CD4-positive, alpha-beta T cell (primary cell): ENCODE data around the gene RAB7A. TPM values are rescaled to one million over a fixed set of nuclear protein-coding genes. Genes with fewer than 3 reads are reported as not detected.

Experiments
- ATAC-seq: fragments of 200-7000 bp; cut with Tn5 transposase; one replicate; pipeline ENCODE4 v1.10.0; 2022; ENCODE audit warnings: mild to moderate bottlenecking; ENCODE audit not compliant: poor library complexity
- CTCF ChIA-PET: fragments of 350-600 bp; sonication (Branson Sonifier 250); formaldehyde crosslinking; loops from one replicate; lab custom pipeline; 2021; ENCODE audit warnings: antibody characterized with exemption, inconsistent platforms; lab: Charles Lee
- POLR2A ChIA-PET: fragments of 350-600 bp; sonication (Branson Sonifier 250); formaldehyde crosslinking; loops from one replicate; lab custom pipeline; 2021; ENCODE audit warnings: antibody characterized with exemption, inconsistent platforms; lab: Charles Lee
- DNase-seq, 14 experiments: peaks; one replicate each; pipeline ENCODE4 v3.0.0-alpha.2; 2013 to 2020; ENCODE audit warnings: mixed read lengths in 2 of 14
- H3K27ac ChIP-seq, 2 donors: one replicate each; pipeline versions ENCODE4 v1.5.1 to v1.7.0; 2013; ENCODE audit warnings: low read length in 2 of 2, low read depth in 1 of 2, mild to moderate bottlenecking in 1 of 2
- H3K27me3 ChIP-seq, 2 experiments: 1 replicate in 1 of 2; 2 replicates in 1 of 2; pipeline versions ENCODE4 v1.6.1 to v1.7.0; 2013; ENCODE audit warnings: low read length in 2 of 2, control low read depth in 1 of 2, mild to moderate bottlenecking in 1 of 2, moderate library complexity in 1 of 2; ENCODE audit not compliant: insufficient read depth in 2 of 2, control insufficient read depth in 1 of 2
- H3K36me3 ChIP-seq: one replicate; pipeline ENCODE4 v1.6.1; 2013; ENCODE audit warnings: low read length, control low read depth; ENCODE audit not compliant: insufficient read depth
- H3K4me1 ChIP-seq: one replicate; pipeline ENCODE4 v1.6.1; 2013; ENCODE audit warnings: low read length, control low read depth; ENCODE audit not compliant: insufficient read depth
- H3K4me3 ChIP-seq: one replicate; pipeline ENCODE4 v1.5.1; 2013; ENCODE audit warnings: mild to moderate bottlenecking, low read length, moderate library complexity
- H3K9me3 ChIP-seq, 2 experiments: 1 replicate in 1 of 2; 2 replicates in 1 of 2; pipeline versions ENCODE4 v1.6.1 to v1.7.0; 2013; ENCODE audit warnings: low read length in 2 of 2, mild to moderate bottlenecking in 2 of 2, control low read depth in 1 of 2, moderate library complexity in 1 of 2; ENCODE audit not compliant: control insufficient read depth in 1 of 2, insufficient read depth in 1 of 2
- H3K27ac Mint-ChIP-seq: one replicate; pipeline ENCODE4 v1.8.0; 2020; ENCODE audit warnings: mixed read lengths
- H3K27me3 Mint-ChIP-seq: one replicate; pipeline ENCODE4 v1.8.0; 2021; ENCODE audit warnings: mixed read lengths
- H3K36me3 Mint-ChIP-seq: one replicate; pipeline ENCODE4 v1.8.0; 2021; ENCODE audit warnings: low read depth, mixed read lengths
- H3K4me1 Mint-ChIP-seq: one replicate; pipeline ENCODE4 v1.8.0; 2021; ENCODE audit warnings: low read depth, mixed read lengths
- H3K4me3 Mint-ChIP-seq: one replicate; pipeline ENCODE4 v1.8.0; 2020; ENCODE audit warnings: mild to moderate bottlenecking, mixed read lengths
- H3K9me3 Mint-ChIP-seq: one replicate; pipeline ENCODE4 v1.8.0; 2020; ENCODE audit warnings: mixed read lengths
- intact Hi-C, 2 experiments: fragments of 100-400 bp; cut with DNase I in 1 of 2; cut with micrococcal nuclease in 1 of 2; formaldehyde crosslinking; loops; one replicate each; pipeline versions ENCODE4 v1.15.1 to v1.9.0; 2023 to 2025; cut with DNase I, micrococcal nuclease
- total RNA-seq, 174 experiments: library from RNA in 2 of 174; stranded (reverse) in 2 of 174; gene quantifications; one replicate each; pipeline ENCODE4 v1.2.3 and lab custom pipeline; 2021 to 2026
- TF ChIP-seq, protein P1 (sequence below): fragments of 200-600 bp; IDR thresholded peaks from one replicate; pipeline ENCODE4 v1.8.0; 2022; ENCODE audit warnings: antibody characterized with exemption, mild to moderate bottlenecking

RAB7A gene
- total RNA-seq, 2 experiments from 2014 or later = 113 to 121 TPM

DNA sequence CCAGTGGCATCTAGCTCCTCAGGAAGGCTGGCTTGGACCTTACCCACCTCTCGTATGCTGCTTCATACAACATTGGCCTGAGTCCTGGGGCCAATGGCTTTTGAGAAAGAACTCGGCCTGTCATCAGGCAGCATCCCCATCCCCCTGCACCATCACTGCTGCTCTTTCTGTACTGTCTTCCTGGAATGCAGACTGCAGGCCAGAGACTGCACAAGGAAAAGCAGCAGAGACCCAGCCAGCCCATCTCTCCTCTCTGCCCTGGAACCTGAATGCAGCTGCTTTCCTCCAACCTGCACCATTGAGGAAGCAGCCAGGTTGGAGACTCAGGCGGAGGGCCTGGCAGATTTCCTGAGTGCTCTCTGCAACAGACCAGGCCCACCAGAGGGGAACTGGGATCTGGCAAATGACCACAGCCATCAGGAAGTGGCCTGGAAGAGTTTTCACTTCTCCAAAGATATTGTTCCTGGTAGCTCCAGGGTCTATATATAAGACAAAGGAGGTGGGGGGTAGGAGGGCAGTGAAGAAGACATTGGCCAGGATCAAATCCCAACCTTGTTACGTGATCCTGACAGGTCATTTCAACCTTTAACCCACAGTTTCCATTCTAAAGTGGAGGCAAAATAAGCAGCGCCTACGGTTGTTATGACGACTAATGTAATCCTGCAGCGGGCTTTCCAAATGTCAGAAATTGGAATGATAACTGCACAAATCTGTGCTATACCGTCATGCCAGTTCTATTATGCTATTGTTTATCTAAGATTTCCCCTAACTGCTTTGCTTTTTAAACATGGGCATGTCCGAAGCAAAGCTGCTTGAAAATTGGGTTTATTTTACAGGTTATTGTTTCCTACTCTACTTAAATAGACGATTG lies 24.4 kb upstream of the RAB7A start:
- Mint-ChIP-seq H3K27me3 (no peaks in the 10 kb centered on the region), H3K36me3 (no peaks in the 10 kb centered on the region), H3K9me3 (no peaks in the 10 kb centered on the region), H3K27ac (no peak overlapping the region), H3K4me1 (peaks cover 5% of the 10 kb centered on the region), H3K4me3 (no peak overlapping the region)
- DNase-seq (no peak), ATAC-seq (no peak)
- no peak overlapping the region for H3K4me3 ChIP-seq
- H3K36me3 ChIP-seq = no peaks in the 10 kb centered on the region
- intact Hi-C loops = no loop called here
- H3K9me3 ChIP-seq = no peaks in the 10 kb centered on the region
- peaks cover 0 to 9% of the 10 kb centered on the region in 2 experiments for H3K27me3 ChIP-seq
- no peak overlapping the region for H3K27ac ChIP-seq
- H3K4me1 ChIP-seq = peaks cover 9% of the 10 kb centered on the region
- TF ChIP-seq, protein P1, sequence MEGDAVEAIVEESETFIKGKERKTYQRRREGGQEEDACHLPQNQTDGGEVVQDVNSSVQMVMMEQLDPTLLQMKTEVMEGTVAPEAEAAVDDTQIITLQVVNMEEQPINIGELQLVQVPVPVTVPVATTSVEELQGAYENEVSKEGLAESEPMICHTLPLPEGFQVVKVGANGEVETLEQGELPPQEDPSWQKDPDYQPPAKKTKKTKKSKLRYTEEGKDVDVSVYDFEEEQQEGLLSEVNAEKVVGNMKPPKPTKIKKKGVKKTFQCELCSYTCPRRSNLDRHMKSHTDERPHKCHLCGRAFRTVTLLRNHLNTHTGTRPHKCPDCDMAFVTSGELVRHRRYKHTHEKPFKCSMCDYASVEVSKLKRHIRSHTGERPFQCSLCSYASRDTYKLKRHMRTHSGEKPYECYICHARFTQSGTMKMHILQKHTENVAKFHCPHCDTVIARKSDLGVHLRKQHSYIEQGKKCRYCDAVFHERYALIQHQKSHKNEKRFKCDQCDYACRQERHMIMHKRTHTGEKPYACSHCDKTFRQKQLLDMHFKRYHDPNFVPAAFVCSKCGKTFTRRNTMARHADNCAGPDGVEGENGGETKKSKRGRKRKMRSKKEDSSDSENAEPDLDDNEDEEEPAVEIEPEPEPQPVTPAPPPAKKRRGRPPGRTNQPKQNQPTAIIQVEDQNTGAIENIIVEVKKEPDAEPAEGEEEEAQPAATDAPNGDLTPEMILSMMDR = no peak
- POLR2A ChIA-PET = no interaction called here
- CTCF ChIA-PET = no interaction called here

DNA sequence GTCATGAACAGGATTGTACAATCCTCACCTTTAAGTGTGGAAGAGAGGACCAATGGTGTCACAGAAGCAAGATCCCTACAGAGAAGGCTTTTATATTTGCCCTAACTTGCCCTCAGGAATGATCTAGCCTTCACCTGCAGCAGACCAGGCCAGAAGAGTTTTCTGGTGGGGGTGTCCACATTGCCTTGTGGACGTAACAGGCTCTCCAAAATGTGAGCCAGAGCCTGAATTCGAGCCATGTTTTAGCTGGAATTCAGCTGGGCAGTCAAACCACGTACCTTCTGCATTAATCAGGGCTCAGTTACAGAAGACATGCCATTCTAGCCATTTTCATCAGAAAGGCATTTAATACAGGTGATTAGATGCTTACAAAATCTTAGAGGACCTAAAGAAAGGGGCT lies 23.6 kb upstream of the RAB7A start:
- H3K4me1 Mint-ChIP-seq = peaks cover 5% of the 10 kb centered on the region
- intact Hi-C loops = no loop called here
- ChIA-PET CTCF (no interaction called here), POLR2A (no interaction called here)
- H3K9me3 ChIP-seq = no peaks in the 10 kb centered on the region
- peaks cover 0 to 8% of the 10 kb centered on the region in 2 experiments for H3K27me3 ChIP-seq
- H3K4me1 ChIP-seq = peaks cover 9% of the 10 kb centered on the region
- no peak for ATAC-seq
- H3K4me3 Mint-ChIP-seq = no peak overlapping the region
- no peaks in the 10 kb centered on the region for H3K36me3 Mint-ChIP-seq
- no peak overlapping the region for H3K27ac Mint-ChIP-seq
- H3K4me3 ChIP-seq = no peak overlapping the region
- no peaks in the 10 kb centered on the region for H3K27me3 Mint-ChIP-seq
- TF ChIP-seq, protein P1 = no peak
- H3K27ac ChIP-seq = no peak overlapping the region
- DNase-seq = no peak
- H3K9me3 Mint-ChIP-seq = no peaks in the 10 kb centered on the region
- H3K36me3 ChIP-seq = no peaks in the 10 kb centered on the region

DNA sequence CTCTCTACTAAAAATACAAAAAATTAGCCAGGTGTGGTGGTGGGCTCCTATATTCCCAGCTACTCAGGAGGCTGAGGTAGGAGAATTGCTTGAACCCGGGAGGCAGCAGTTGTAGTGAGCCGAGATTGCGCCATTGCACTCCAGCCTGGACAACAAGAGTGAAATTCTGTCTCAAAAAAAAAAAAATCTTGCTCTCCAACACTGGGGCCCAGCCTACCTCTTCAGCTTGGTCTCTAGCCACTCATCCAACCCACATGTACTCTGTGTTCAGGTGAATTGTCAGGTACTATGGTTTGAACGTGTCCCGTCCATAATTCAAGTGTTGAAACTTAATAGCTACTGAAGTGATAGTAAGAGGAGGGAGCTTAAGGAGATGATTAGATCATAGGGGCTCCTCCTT lies 22.4 kb upstream of the RAB7A start:
- ChIA-PET POLR2A (interaction anchor here (0.7 to 1.2 kb wide), 2 partner anchors 23 to 53 kb away, joined by 3 to 4 read pairs; no protein-coding TSS in a partner anchor), CTCF (interaction anchor here (0.7 to 0.9 kb wide), 2 partner anchors 12 to 368 kb away, joined by 3 read pairs; no protein-coding TSS in a partner anchor)
- Histone ChIP-seq H3K27ac (no peak overlapping the region), H3K4me3 (no peak overlapping the region), H3K36me3 (no peaks in the 10 kb centered on the region), H3K9me3 (no peaks in the 10 kb centered on the region), H3K4me1 (peaks cover 3% of the 10 kb centered on the region), H3K27me3 (peaks cover 0 to 1% of the 10 kb centered on the region in 2 experiments)
- intact Hi-C loops = no loop called here
- no peak overlapping the region for H3K27ac Mint-ChIP-seq
- TF ChIP-seq, protein P1 = no peak
- H3K4me1 Mint-ChIP-seq = peaks cover 5% of the 10 kb centered on the region
- no peaks in the 10 kb centered on the region for H3K36me3 Mint-ChIP-seq
- ATAC-seq (no peak), DNase-seq (no peak)
- H3K9me3 Mint-ChIP-seq = no peaks in the 10 kb centered on the region
- H3K4me3 Mint-ChIP-seq = no peak overlapping the region
- H3K27me3 Mint-ChIP-seq = no peaks in the 10 kb centered on the region
